Measurements from ENCODE around the gene AP2A2.

AP2A2 gene

DNA sequence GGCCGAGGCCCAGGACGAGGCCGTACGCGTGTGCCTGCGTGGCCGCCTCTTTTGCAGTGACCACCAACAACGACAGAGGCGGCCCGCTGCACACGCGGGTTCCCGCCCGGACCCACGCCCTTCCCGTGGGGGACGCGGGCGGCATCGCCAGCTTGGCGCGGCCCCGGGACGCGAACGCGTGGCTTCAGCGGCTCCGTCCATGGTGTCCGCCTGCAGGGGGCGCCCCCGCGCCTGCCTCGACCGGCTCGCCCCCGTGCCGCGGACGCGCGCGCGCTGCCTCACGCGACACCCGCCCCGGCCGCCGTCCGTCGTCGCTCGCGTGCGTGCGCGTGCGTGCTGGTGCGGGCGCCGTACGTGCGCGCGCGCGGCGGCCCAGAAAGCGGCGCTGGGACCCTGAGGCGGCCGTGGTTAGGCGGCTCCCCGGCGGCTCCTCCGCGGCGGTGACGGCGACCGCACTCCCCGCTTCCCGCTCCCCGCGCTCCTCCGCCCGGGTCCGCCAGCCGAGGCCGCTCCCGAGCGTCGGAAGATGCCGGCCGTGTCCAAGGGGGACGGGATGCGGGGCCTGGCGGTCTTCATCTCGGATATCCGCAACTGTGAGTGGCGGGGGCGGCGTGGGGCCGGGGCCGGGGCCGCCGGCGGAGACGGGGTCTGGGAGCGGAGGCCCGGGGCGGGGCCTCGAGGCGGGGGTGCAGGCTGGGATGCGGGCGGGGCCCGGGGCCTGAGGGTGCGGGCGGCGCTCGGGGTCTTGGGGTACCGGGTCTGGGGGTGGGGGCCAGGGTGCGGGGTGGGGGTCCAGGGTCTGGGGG is at the start of gene AP2A2:
Gene AP2A2 (plus strand): TSS at position 375 of the 806 bp plus-strand sequence. CDS start 152 bp downstream, at position 527.
- DNase-seq = peak; percentile 83 to 92

GRCh38 chr11:876545-876944 is 49.1 kb upstream of the AP2A2 start:
- no peak for DNase-seq

GRCh38 chr11:877565-877964 is 48.1 kb upstream of the AP2A2 start:
- peak in 1 of 2 donors; percentile 14 for DNase-seq

DNA sequence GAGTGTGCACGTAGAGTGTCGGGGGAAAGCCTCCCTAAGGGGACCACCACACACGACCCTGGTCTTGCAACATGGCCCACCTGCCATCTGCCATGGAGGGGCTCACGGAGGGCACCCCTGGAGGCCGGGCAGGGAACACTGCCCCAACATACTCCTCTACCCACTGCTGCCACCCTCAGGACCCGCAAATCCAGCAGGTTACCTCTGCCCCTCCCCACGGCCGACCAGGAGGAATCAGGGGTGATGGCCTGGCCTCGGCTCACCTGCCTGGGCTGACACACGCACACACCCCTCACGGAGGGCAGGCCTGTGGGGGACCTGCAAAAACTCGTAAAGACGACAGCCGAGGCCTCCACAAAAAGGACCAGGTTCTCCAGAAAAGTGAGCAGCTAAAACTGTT is 45.2 kb upstream of the AP2A2 start:
- no peak for DNase-seq

GRCh38 chr11:882596-882995 is 43.1 kb upstream of the AP2A2 start:
- DNase-seq = no peak

GRCh38 chr11:883527-883926 is 42.1 kb upstream of the AP2A2 start:
- no peak for DNase-seq

DNA sequence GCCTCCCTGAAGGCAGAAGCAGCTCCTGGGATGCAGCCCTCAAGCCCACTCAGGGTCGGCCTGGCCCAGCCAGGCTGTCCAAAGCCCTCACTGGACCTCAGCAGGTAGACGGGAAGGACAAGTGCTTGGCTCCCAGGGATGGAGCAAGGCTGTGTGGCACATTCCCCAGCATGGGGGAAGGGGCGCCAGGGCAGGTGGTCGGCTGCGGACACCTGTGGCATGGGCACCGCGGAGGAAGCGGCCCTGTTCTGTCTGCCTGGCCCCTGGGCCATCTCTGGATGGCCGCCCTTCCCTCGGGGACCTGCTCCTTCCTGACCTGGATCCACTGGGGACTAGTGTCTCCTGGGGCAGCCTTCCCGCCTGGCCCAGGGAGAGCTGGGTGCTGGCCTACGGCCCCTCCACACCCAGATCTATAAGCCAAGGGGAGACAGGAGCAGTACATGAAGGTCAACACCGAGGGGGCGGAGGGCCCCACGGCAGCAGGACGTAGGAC is 41.0 kb upstream of the AP2A2 start:
- no peak for DNase-seq

DNA sequence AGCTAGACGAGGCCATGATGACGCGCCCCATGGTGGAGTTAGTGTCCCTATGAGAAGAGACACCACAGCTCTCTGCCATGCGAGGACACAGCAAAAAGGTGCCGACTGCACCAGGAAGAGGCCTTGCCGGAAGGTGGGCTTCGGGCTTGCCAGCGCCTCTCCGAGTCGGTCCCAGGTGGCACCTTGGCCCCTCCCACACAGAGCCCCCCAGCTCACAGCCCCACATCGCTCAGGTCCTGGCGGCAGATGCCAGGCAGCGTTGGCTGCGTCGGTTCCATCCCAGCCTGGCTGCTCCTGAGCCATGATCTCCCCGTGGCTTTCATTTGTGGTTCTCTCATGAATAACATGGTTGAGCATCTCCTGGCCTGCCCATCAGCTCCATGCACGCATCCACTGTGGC is 39.1 kb upstream of the AP2A2 start:
- no peak for DNase-seq

- DNase-seq = no peak
Observed at GRCh38 chr11:887589-887988, 38.1 kb upstream of the AP2A2 start.

DNA sequence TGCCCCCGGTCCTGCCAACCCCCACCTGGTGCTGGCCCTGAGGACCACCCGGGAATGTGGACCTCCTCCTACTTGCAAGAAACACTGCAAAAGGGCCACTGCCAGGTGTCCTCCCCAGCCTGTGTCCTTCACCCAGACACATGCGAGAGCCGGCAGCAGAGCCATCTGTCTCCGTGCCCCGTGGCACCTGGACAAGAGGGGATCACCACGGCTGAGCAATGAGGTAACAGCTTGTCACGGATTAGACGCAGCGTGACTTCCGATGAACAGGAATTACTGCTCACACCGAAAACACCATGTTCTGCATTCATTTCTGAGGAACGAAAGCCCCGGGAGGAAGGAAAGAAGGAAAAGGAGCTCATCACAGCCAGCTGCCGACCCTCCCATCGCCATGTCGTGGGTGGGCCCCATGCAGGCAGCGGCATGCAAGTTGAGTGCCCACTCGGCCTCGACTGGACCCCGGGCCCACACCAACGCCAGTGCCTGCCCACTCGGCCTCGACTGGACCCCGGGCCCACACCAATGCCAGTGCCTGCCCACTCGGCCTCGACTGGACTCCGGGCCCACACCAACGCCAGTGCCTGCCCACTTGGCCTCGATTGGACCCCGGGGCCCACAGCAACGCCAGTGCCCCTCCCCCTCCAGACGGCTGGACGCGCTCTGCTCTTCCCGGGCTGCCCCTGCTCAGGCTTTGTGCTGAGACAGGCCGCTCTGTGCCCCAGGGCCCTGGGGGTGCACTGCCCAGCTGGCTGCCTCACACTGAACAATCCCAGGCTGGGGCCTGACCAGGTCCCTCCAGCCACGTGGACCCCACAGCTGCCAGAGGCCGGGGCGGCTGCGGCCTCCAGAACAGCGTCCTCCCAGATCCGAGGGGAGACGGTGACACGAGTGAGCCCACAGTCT is 37.1 kb upstream of the AP2A2 start:
- DNase-seq = no peak

DNA sequence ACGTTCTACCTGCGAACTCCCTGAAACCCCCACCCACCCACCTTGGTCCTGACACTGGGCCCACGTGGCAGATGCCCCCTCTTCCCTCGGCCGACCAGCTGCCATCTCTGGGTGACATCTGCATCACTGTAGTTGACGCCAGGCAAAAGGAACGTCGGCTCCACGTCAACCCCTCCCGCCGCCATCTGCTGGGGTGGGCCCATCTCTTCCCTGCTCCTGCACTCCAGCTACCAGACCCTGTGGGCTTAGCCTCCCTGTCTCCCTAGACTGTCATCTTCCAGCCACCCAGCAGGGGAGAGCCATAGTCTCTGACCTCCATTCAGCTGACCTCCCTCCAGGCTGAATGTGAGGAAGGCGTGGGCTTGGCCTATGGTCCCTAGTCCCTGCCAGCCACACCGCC is 36.4 kb upstream of the AP2A2 start:
- DNase-seq = no peak

DNA sequence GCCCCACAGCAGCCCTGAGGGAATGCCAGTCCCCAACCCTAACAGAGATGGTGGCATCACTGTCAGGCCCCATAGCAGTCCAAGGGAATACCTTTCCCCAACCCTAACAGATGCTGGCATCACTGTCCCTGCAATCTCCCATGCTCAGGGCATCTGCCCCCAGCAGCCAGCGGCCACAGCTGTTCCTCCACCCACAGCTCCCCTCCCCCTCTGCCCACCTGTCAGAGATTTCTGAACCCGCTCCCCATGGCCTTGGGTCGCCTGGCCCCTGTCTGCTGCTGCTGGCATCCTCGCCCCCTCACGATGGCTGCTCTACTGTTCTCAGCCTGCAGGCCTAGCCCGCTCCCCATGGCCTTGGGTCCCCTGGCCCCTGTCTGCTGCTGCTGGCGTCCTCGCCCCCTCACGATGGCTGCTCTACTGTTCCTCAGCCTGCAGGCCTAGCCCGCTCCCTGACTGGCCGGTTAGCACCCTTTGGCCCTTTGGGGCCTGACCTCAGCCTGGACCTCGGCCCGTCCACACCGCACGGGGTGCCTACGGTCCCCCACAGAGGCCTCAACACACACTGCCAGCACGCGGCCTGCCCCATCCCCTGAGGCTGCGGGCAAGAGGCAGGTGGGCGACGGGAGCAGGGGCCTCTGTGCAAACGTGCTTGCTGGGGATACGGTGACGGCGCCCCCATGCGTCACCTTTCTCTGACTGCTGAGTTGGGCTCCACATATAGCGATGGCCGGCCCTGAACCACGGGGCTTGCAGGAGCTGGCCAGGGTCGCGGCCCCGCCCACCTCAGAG is 35.8 kb upstream of the AP2A2 start:
- no peak for DNase-seq

GRCh38 chr11:890794-891540 is 34.7 kb upstream of the AP2A2 start:
- no peak for DNase-seq

DNA sequence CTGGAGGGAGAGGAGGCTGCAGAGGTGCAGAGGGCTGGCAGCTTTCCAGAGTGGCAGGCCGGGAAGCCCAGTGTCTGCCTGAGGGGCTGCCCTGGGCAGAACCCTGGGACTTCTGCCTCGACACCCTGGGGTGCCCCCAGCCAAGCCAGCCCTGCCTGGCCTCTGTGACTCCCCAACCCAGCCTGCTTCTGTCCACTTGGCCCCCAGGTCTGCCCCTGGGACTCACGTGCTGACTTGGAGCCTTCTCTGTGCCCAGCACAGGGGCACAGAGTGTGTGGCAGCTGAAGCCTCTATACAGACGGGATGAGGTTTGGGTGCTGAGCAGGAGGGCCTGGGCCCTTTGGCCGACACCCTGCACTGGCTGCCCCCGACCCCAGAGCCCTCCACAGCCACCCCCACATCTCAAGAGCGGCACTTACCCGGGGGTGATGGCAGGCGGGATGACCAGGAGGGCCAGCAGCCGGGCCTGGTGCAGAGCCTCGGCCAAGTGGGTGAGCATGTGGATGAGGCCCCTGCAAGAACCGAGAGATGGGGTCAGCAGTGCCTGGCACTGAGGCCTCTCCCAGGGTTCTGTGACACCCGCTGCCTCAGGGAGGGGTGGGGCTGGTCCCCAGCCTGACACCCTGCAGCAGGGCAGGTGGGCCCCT is 32.5 kb upstream of the AP2A2 start:
- no peak for DNase-seq

GRCh38 chr11:894575-895201 is 31.0 kb upstream of the AP2A2 start:
- no peak for DNase-seq

DNA sequence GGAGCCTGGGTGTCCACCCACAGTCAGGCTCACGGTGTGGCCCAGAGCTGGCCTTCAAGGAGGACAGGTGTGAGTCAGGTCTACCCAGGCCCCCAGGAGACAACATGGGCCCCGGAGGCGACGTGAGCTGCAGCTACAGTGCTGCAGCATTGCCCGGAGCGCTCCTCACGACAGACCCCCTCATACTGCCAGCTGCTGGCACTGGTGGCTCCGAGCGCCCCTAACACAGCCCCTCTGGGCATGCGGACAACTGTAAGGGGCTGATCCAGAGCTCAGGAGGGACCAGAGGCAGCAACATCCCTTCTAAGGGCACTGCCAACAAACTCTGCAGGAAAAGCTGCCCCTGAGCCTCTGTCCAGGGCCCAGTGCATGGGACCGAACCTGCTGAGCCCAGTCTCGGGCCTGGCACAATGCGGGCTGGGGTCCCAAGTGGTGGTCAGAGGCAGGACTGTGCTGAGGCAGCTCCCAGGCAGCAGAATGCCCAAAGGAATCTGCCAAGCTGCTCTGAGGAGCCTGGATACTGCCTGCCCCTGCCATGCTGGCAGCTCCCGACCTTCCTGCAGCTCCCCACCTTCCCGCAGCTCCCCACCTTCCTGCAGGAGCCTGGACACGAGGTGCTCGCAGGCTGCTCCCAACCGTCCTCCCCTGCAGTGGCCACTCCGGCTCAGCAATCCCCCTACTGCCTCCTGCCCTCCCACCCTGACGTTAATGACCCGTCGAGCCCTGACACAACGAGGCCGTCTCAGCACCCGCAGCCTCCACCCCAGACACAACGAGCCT is 30.1 kb upstream of the AP2A2 start:
- DNase-seq = no peak

GRCh38 chr11:897253-898142 is 28.2 kb upstream of the AP2A2 start:
- DNase-seq = no peak

DNA sequence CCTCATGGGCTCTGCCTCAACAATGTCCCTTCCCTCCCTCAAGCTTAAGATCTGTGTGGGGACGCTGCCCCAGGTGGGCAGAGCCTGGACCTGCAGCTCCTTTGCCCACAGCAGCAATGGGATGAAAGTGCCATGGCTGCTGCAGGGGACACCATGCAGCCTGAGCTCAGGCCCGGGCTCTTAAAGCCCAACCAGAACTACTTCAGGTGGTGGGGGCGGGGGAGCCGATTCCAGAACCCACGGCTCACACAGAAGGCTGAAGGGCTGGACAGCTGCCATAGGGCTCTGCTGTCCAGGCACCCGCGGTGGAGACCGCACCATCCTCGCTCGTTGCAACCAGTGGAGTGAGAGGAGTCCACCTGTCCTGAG is 27.5 kb upstream of the AP2A2 start:
- no peak for DNase-seq

GRCh38 chr11:898540-899190 is 27.0 kb upstream of the AP2A2 start:
- peak in 1 of 2 donors; percentile 9 for DNase-seq

Data from inflammatory macrophage treated with lipopolysaccharide for 1 hour (primary cell).